HepG2 (cell line): Measurements from ENCODE around the gene WDR53. TPM values are rescaled to one million over a fixed set of nuclear protein-coding genes. Genes with fewer than 3 reads are reported as not detected.
A peak's percentile ranks its signal among the peaks of the same experiment; 100 is the strongest.

Experiments
- AHR ChIP-seq: IDR thresholded peaks from 2 replicates; pipeline ENCODE4 v1.6.1; 2018; ENCODE audit warnings: missing genetic modification reagents, missing compliant biosample characterization
- ATF2 ChIP-seq: sonication (generic); formaldehyde crosslinking; IDR thresholded peaks from 2 replicates; pipeline ENCODE4 v1.4.0; 2020; ENCODE audit warnings: missing genetic modification reagents
- GABPB1 ChIP-seq: IDR thresholded peaks from 2 replicates; pipeline ENCODE4 v1.6.1; 2016; ENCODE audit warnings: mild to moderate bottlenecking, missing genetic modification reagents, moderate library complexity, missing compliant biosample characterization
- GMEB1 ChIP-seq: sonication (generic); formaldehyde crosslinking; IDR thresholded peaks from 2 replicates; pipeline ENCODE4 v1.5.1; 2020; ENCODE audit warnings: missing genetic modification reagents, mild to moderate bottlenecking, borderline replicate concordance
- KDM3A ChIP-seq: IDR thresholded peaks from 2 replicates; pipeline ENCODE4 v1.6.1; 2018; ENCODE audit warnings: low read depth, missing compliant biosample characterization
- MBNL3 ChIP-seq: fragments of 250-450 bp; sonication (Bioruptor Pico); conservative IDR thresholded peaks from 2 replicates; pipeline ENCODE4 v1.8.0; 2022; ENCODE audit warnings: mild to moderate bottlenecking, inconsistent platforms
- MED1 ChIP-seq: sonication (generic); formaldehyde crosslinking; IDR thresholded peaks from 2 replicates; pipeline ENCODE4 v1.4.0; 2020; ENCODE audit warnings: missing genetic modification reagents
- NONO ChIP-seq, 2 experiments: fragments of 450-650 bp in 1 of 2; sonication (generic) in 1 of 2; formaldehyde crosslinking in 1 of 2; IDR thresholded peaks in 1 of 2; conservative IDR thresholded peaks in 1 of 2; 2 replicates each; pipeline versions ENCODE4 v1.6.1 to v1.8.0; 2017 to 2022; ENCODE audit warnings: mild to moderate bottlenecking in 1 of 2, missing genetic modification reagents in 1 of 2, moderate library complexity in 1 of 2
- RBM22 ChIP-seq: fragments of 200-400 bp; formaldehyde crosslinking; optimal IDR thresholded peaks from 2 replicates; pipeline ENCODE3; 2017; ENCODE audit warnings: mild to moderate bottlenecking, low read length, moderate library complexity
- SMAD3 ChIP-seq: sonication (generic); formaldehyde crosslinking; IDR thresholded peaks from 2 replicates; pipeline ENCODE4 v1.4.0; 2020; ENCODE audit warnings: missing genetic modification reagents
- TERF1 ChIP-seq: sonication (generic); formaldehyde crosslinking; IDR thresholded peaks from 2 replicates; pipeline ENCODE4 v1.8.0; 2022; ENCODE audit warnings: mild to moderate bottlenecking, missing genetic modification reagents, moderate library complexity
- ZNF18 ChIP-seq: sonication (generic); formaldehyde crosslinking; IDR thresholded peaks from 2 replicates; pipeline ENCODE4 v1.8.0; 2022; ENCODE audit warnings: mild to moderate bottlenecking, missing genetic modification reagents; ENCODE audit not compliant: insufficient replicate concordance
- ZNF44 ChIP-seq: sonication (generic); formaldehyde crosslinking; IDR thresholded peaks from 2 replicates; pipeline ENCODE4 v1.5.1; 2020; ENCODE audit warnings: mild to moderate bottlenecking, missing genetic modification reagents
- ZXDC ChIP-seq: sonication (generic); formaldehyde crosslinking; IDR thresholded peaks from 2 replicates; pipeline ENCODE4 v1.5.0; 2020; ENCODE audit warnings: mild to moderate bottlenecking, missing genetic modification reagents
- polyA plus RNA-seq, 8 experiments: library from polyadenylated mRNA; depleted of rRNA in 3 of 8; stranded (reverse) in 7 of 8; unstranded in 1 of 8; fragments of >200 nt; fragmentation: Illumina TruSeq in 4 of 8; extraction: Trizol in 4 of 8; gene quantifications; 2 replicates each; pipeline versions ENCODE4 v1.2.1 to v1.2.3, GENCODE V29; 2011 to 2016; ENCODE audit warnings: low read depth in 4 of 8, missing spikeins in 1 of 8, mixed read lengths in 1 of 8; ENCODE audit not compliant: insufficient read depth in 1 of 8
- total RNA-seq, 5 experiments: library from RNA; depleted of rRNA; stranded (reverse); fragments of >200 nt; fragmentation: Illumina TruSeq; extraction: Trizol; gene quantifications; 2 replicates each; pipeline ENCODE4 v1.2.3, GENCODE V29; 2016; ENCODE audit warnings: low read depth in 1 of 5

Gene WDR53
- total and polyA plus RNA-seq, 2 of the 13 experiments (the other 11 are each of a cell fraction or from before 2014, with no cell fraction given) = 3.5 to 7.7 TPM

GRCh38 chr3:196568246-196569002, at the start of gene WDR53, which contains the start of gene FBXO45 (continued):
- TF ChIP-seq GMEB1 = peak; percentile 96
- no peak for TF ChIP-seq MBNL3 (CRISPR knock-in tag)
- no peak for TF ChIP-seq RBM22
- TF ChIP-seq GABPB1 (CRISPR knock-in tag) = peak; percentile 98
- peak; percentile 60 for TF ChIP-seq MED1
- TF ChIP-seq AHR (CRISPR knock-in tag) = no peak
- TF ChIP-seq ZNF18 (CRISPR knock-in tag) = no peak
- no peak for TF ChIP-seq TERF1 (CRISPR knock-in tag)
- TF ChIP-seq SMAD3 = peak; percentile 63
- 0 out of 2 replicates have a peak, but pooled peaks have one; percentile 77 for TF ChIP-seq ATF2 (CRISPR knock-in tag)
- TF ChIP-seq KDM3A = no peak
- TF ChIP-seq NONO (IDR thresholded peaks at IDR 0.05) = no peak
- 0 out of 2 replicates have a peak, but pooled peaks have one; percentile 21 for TF ChIP-seq NONO (CRISPR knock-in tag; conservative IDR thresholded peaks at IDR 0.05)
- peak; percentile 85; the same call in 1 of the 2 replicates for TF ChIP-seq ZNF44 (CRISPR knock-in tag)
- TF ChIP-seq ZXDC = peak; percentile 45; the same call in 1 of the 2 replicates
